Hypothalamus (tissue), 51 donors: ENCODE results near the gene KDSR.
A peak's percentile ranks its signal among the peaks of the same experiment; 100 is the strongest.
"Not testable (repeated sequence)": the region's sequence is repeated elsewhere in the genome, so short reads cannot be mapped to it uniquely, and the experiment has no call there.

Experiments used
- DNase-seq, 51 donors: peaks; one replicate each; lab custom pipeline; 2025; lab: John Stamatoyannopoulos, UW

Gene KDSR

DNA sequence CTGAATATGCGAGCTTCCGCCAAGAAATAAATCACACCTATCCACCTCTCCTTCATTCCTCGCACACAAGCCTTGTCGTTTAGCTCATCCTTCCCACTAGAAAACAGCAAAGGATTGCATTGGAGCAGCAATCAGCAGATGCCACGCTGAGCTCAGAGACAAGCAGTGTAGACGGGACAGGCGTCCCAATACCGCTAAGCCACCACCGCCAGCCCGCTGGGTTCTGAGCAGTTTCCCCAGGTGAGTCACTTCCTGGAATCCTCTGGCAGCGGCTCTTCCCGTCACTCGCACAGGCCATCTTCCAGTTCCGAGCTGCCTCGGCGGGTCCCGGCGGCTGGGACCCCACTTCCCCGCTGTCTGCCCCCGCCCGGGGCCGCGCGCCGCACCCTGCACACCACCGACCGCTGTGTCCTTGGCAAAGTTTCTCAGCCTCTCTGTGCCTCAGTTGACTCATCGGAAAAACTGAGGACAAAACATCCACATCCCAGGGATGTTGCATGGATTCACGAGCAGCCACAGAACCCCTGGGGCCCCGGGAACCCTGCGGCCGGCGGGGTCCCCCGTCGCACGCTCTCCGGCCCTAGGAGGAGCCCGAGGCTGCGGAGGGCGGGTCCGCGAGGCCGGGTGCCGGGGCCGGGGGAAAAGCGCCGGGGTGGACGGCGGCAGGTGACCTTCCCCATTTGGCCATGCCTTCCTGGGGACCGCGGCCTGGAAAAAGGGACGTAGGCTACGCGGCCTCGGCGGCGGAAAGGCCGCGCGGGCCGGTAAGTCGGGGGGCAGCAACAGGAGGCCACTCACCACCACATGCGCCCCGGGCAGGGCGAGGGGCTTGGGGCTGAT lies 573 bp downstream of the KDSR start:
- peak in 32 of 51 donors; percentile 6 to 60 (median 27) for DNase-seq

GRCh38 chr18:63365876-63366212 lies 1.2 kb downstream of the KDSR start:
- peak in 5 of 51 donors; percentile 12 to 51 (median 25) for DNase-seq

- DNase-seq = no peak
Measured at GRCh38 chr18:63363951-63364350, 3.1 kb downstream of the KDSR start.

DNA sequence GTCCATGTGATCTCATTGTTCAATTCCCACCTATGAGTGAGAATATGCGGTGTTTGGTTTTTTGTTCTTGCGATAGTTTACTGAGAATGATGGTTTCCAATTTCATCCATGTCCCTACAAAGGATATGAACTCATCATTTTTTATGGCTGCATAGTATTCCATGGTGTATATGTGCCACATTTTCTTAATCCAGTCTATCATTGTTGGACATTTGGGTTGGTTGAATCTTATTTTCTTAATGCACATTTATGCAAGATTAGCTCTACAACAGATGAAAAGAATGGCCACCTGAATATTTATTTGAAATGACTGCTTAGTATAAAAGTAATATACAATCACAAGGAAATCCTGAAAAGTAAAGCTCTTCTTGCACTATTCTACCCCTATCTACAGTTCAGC lies 3.6 kb downstream of the KDSR start:
- not testable (repeated sequence) for DNase-seq

DNA sequence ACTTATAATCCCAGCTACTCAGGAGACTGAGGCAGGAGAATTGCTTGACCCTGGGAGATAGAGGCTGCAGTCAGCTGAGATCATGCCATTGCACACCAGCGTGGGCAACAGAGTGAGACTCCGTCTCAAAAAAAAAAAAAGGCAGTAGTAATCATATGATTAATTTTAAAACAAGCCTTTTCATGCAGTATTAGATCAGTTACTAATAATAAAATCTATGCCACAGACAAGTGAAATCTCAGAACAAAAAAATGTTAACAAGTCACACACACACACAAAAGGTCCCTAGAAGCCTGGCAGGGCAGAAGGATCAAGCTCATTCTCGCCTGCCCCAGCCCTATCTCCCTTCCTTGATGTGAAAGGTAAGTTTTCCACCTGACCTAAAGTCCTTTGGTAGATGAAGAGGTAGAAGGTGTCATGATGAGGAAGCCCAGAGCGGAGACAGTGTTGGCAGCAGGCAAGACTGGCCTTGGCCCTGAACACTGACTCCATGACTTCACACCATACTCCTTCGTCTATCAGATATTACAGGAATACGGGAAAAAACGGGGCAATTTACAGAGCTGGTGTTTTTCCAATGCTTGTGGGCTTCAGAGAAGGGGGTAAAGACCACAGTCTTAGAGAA lies 10.6 kb downstream of the KDSR start:
- DNase-seq = no peak

- DNase-seq = no peak
Measured at GRCh38 chr18:63350230-63350629, 16.8 kb downstream of the KDSR start.

DNA sequence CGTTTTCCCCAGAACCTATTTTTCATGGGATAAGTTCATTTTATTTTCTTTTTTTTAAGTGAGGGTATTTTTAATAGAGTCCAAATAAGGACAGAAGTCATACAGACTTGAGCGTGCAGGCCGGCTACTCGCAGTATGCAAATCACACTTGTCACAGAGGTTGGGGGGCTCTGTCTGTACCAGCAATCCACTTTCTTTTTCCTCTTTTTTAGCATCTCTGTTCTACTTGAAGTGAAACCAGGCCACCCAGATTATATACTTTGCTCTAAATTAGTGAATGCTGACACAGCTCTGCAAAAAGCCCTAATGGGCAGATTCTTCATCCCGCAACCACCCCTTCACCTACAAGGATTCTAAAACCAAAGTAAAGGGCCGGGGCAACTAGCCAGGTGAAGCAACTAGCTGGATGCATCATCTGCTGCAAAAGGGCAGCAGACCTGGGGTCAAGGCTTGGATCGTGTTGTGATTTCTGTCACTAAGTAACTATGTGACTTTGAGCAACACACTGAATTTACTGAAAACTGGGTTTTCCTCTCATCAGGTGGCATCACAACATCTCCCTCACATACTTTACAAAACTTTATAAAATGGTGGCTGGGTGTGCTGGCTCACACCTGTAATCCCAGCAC lies 18.4 kb downstream of the KDSR start:
- no peak for DNase-seq

- no peak for DNase-seq
Measured at GRCh38 chr18:63346480-63347183, 20.4 kb downstream of the KDSR start.

GRCh38 chr18:63346031-63346430 lies 21.0 kb downstream of the KDSR start:
- peak in 1 of 51 donors; percentile 8 for DNase-seq

GRCh38 chr18:63344918-63345317 lies 22.1 kb downstream of the KDSR start:
- DNase-seq = no peak

DNA sequence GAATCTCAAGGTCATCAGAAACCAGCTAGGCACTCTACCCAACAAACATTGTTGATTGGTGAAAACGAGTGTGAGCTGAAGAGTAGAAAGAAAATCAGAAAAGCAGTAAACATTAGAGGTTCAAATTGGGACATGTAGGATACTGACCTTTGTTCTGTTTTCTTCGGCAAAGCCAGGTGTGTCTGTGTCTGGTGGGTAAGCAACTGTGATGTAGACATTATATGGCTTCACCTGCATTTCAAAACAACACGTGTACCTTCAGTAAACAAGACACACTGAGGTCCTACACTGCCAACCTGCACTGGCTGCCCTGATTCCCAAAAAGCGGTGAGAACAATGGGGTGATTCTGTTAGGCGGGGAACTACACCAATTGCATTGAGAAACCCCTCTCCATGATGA lies 22.7 kb downstream of the KDSR start:
- no peak for DNase-seq

DNA sequence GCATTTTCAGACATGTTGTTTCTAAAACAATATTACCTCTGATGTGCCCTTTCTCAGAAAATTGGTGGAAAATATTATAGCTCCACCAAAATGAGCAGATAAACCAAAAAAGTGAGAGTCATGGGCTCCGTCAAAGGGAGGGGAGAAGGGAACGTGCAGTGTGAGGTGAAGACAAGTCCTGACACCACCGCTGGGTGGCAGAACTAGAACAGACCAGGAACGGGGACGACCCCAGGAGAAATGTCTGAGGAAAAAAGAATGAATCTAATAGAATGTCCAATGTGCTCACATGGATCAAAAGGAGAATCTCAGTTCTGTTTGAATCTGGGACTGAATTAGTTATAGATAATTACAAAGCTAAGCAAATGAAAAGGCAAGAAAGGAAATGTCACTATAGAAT lies 24.8 kb downstream of the KDSR start:
- DNase-seq = peak in 11 of 51 donors; percentile 3 to 27 (median 9)

DNA sequence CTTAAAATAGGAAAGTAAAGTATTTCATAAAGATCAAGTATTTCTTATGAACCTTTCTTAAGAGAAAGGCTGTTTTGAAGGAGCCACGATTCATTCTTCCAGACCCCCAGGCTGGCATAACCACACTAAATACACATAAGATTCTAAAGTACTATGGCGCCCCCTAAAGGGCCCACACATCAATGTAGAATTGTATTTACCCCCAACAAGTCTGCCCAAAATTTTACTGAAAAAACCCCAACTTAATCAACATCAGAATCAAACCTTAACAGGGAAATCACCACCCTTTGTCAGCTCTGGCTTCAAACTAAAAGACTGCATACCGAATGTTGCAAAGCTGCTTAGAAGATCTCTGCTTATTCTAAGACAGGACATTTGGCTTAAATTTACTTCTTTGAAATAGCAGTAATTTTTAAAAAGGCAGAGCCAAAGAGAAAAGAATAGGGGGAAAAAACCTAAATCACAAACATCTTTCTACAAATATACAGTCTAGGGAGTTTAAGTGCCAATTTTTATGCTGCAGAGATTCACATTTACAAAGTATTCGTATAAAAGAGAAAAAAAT lies 27.0 kb downstream of the KDSR start:
- peak in 6 of 51 donors; percentile 12 to 31 (median 20) for DNase-seq

- DNase-seq = no peak
Measured at GRCh38 chr18:63336366-63337099, 30.5 kb downstream of the KDSR start.

DNA sequence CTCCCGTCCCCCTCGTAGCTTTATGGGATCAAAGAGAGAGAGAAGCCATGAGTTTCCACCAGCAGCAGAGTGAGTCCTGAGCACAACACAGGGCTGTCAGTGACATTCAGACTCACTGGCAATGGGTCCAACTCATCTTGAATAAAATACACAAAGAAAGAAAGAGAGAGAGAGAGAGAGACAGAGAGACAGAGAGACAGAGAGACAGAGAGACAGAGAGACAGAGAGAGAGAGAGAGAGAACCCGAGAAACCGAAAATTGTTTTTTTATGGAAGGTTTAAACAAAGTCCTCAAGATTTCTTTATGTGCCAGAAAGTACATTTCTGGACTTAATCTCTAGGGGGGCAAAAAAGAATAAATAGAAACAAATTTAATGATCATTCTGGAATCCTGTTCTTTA lies 35.9 kb downstream of the KDSR start:
- DNase-seq = no peak

GRCh38 chr18:63329431-63330145 lies 37.4 kb downstream of the KDSR start:
- no peak for DNase-seq

- no peak for DNase-seq
Measured at GRCh38 chr18:63326011-63326410, 41.0 kb downstream of the KDSR start.

DNA sequence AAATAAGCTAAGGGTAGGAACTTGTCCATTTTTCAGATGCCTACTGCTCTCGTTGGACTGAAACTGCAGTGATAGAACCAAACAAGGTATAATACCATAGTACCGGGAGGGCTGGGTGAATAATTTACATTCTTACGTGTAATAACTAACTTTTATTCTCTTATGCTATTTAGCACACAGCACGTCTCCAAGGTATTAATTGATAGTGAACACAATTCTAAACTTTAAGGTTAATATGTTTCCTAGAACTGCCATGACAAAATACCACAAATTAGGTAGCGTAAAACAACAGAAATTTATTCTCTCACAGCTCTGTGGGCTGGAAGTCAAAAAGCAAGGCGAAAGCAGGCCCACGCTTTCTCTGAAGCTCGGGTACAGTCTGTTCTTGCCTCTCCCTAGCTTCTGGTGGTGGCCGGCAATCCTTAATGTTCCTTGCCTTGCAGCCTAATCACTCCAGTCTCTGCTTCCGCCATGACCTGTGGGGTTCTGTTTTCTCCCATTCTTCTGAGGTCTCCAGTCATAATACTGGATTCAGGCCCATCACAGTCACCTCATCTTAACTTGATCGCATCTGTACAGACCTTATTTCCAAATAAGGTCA lies 41.8 kb downstream of the KDSR start:
- DNase-seq = no peak
